C1 segment of cervical spinal cord (tissue), 14 donors: ENCODE data around the gene CD47.

Source experiments
- DNase-seq, 14 donors: peaks; one replicate each; lab custom pipeline; 2025; lab: John Stamatoyannopoulos, UW

The CD47 gene

GRCh38 chr3:108091498-108092250, 843 bp upstream of the CD47 start:
- DNase-seq: peak in 2 of 14 donors; percentile 28 to 38

DNA sequence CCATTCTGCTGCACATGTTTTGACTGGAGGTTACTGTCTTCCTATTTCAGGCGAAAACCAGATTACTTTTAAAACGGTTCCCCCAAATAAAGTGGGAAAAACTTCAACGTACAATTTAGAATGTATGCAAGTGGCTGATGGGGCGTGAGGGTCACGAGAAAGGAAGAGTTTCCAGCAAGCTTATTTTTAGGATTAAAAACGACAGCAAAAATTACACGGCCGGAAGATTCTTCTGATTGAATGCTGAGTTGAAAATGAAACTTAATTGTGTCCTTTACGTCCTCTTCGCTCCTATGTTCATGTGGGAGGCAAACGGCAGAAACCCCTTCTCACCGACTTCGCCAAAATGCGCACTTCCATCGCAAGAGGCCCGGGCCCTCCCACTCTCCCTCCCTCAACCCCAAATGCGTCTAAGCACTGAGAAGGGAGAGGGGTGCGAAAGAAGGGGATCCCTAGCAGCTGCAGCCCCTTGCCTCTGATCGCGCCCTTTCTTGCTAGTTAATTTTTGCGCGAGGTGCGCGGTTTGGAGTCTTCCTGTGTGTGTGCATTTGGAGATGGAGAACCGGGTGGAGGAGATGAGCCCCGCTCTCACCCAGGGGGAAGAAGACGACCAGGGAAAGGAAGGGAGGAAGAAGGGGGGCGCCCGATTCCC, 656 bp downstream of the CD47 start:
- peak in 9 of 14 donors; percentile 41 to 81 (median 74) for DNase-seq

GRCh38 chr3:108089579-108089978, 1.3 kb downstream of the CD47 start:
- DNase-seq: peak in 1 of 14 donors; percentile 46

- peak in 1 of 14 donors; percentile 9 for DNase-seq
Observed at GRCh38 chr3:108088697-108089096, 2.1 kb downstream of the CD47 start.

DNA sequence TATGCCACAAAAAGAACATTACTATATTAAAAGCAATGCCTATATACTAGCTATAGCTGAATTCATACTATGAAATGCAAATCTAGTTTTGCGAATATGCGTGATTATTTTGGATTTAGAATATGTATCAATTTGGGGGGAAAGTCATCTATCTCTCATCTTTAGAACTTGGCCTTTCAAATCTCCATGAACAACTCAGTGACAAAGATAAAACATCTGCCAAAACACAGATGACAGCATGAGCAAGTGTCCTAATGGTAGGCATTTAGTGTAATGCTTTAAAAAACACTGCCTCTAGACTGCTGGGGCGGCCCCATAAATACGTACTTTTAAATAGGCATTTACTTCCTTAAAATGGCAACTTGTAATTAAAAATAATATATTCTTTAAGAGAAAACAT, 2.7 kb downstream of the CD47 start:
- no peak for DNase-seq

GRCh38 chr3:108086653-108087052, 4.2 kb downstream of the CD47 start:
- no peak for DNase-seq

DNA sequence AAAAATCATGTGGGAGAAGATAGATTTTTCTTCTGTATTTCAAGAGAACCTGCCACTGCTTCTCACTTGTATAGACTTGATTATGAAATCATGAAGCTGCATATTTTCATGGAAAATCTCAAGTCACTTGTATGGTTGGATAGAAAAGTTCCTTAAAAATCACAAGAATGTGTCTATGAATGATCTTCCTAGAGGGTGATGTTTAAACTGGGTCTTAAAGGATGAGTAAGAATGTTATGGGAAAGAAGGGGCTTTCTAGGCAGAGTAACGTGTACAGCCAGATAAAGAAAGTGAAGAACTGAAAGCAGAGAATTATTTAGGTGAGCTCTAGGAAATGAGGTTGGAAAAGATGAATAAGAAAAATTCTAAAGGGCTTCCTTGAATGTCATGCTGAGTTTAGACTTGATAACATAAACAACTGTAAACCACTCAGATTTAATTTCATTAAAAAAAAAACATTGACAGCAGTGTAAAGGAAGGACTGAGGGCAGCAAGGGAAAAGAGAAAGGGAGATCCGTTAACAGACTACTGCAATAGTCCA, 5.0 kb downstream of the CD47 start:
- DNase-seq: no peak

DNA sequence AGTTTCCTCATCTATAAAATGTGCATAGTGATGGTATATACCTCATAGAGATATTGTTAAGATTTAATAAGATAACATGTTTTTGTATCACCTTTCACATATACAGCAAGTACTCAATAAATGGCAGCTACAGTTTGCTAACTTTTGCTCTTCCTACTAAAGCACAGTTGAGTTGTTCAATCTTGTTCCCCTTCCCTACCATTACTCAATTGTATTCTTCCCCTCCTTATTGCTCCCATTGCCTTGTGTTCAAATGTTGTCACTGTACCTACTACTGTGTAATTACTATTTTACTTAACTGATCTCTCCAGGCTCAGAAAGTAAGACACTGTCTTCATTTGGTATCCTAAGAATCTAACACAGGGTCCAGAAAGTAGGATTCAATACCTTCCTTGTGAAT, 5.5 kb downstream of the CD47 start:
- DNase-seq: no peak

DNA sequence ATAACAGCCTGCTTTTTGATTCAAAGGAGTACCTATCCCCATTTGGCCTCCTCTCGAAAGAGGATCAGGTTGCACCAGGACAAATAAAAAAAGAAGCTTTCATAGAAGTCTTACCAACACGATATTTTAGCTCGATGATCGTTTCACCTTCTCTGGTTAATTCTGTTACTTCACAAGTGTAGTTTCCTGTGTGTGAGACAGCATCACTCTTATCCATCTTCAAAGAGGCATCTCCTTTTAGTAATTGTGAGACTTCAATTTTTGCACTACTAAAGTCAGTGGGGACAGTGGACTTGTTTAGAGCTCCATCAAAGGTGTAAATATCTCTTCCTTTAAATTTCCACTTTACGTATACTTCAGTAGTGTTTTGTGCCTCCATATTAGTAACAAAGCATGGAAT, 11.0 kb downstream of the CD47 start:
- DNase-seq: no peak

- DNase-seq: no peak
Observed at GRCh38 chr3:108079043-108079442, 11.8 kb downstream of the CD47 start.

GRCh38 chr3:108076564-108076963, 14.3 kb downstream of the CD47 start:
- no peak for DNase-seq

DNA sequence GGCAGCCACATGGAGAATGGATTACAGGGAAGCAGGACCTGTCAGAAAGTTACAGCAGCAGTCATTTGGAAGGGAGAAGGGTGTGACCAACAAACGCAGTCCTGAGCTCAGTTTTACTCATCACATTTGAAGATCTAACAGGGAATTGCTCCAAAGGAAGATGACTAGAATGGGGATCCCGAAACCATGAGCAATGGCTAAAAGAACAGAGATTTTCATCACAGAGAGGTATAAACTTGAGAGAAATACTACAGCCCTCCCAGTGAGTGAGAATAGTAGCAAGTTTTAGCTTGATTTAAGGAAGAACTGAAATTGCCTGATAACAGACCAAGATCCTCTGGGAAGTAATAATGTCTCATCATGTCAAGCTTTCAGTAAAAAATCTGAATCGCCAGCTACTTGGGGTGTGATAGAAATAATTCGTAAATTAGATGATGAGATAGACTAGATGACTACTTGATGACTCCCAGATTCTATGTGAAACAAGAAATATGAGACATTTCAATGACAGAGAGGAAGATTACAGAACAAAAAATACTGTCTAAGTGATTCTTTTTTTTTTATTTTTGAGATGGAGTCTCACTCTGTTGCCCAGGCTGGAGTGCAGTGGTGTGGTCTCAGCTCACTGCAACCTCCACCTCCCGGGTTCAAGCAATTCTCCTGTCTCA, 16.9 kb downstream of the CD47 start:
- DNase-seq: no peak

DNA sequence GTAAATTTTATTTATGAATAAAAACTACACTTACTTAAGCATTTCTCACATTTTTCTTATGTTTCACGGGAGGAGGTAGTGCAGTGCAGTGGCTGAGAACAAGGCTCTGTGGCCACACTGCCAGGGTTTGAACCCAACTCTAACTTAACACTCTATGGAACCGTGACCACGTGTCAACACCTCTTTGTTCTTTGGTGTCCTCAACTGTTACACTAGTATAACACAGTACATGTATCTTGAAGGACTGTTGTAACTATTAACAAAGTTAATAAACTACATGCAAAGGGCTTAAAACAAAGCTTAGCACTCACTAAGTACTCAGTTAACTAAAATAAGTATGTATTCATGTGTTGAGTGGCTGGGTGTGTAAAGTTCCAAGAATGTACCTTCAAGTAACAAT, 19.5 kb downstream of the CD47 start:
- DNase-seq: no peak

- no peak for DNase-seq
Observed at GRCh38 chr3:108070356-108070755, 20.5 kb downstream of the CD47 start.

- DNase-seq: no peak
Observed at GRCh38 chr3:108067768-108068167, 23.1 kb downstream of the CD47 start.

GRCh38 chr3:108065096-108065495, 25.7 kb downstream of the CD47 start:
- no peak for DNase-seq

- no peak for DNase-seq
Observed at GRCh38 chr3:108064293-108064887, 26.4 kb downstream of the CD47 start.

DNA sequence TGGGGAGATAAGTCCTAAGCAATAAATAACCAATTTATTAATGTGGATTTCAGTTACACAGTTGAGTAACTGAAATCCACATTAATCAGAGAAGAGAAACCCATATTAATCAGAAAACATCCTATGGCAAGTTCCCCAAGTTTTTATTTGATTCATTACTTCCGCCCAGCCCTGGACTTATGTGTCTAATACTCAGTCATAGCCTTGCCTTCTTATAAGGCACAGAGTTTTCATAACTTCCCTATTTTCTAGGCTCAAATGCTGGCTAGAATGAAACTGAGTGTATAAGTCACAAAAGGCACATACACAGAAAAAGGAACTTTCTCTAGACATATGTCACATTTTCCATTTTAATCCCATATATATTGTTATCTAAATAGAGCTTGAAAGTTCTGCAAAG, 28.8 kb downstream of the CD47 start:
- DNase-seq: no peak

GRCh38 chr3:108060331-108060730, 30.5 kb downstream of the CD47 start:
- no peak for DNase-seq

DNA sequence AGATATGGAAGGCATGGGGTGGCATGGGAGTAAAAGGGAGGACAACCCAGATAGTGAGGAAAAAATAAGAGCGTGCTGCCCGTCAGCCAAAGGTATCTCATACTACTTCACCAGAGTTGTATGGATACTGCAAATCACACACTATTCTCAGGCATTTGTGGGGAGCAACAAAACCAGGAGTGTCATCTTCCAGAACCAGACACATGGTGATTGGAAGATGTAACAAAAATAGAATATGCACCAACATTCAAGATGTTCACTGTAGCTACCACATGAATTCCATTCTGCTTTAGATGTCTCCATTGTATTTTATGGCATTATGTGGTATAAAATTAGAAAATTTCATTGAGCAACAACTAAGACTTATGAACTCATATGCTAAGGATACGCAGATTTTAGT, 34.9 kb downstream of the CD47 start:
- no peak for DNase-seq

DNA sequence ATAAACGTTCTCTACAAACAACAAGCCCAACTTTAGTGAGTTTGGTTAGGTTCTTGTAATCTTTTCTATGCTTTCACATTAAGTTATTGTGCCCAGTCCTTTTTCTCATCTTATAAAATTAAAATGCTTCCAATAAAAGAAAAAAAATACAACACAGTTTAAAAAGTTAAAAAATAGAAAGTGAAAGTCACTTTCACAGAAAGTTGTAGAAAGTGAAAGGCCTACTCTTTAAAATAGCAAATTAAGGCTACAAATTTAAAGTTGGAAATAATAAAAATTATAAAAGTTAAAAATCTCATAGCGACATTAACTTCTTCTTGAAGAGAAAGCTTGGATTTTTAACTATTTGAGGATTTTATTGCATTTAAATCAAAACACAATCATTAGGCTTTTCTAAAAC, 35.9 kb downstream of the CD47 start:
- no peak for DNase-seq

- no peak for DNase-seq
Observed at GRCh38 chr3:108053483-108053882, 37.3 kb downstream of the CD47 start.
